Epithelial cell of esophagus (primary cell): ENCODE measurements around the gene ATP5F1E.

ENCODE experiments used
- DNase-seq: peaks from one replicate; pipeline ENCODE4 v3.0.0; 2010; ENCODE audit warnings: low read depth
- H3K4me3 ChIP-seq: 2 replicates; pipeline ENCODE4 v1.5.1; 2011; ENCODE audit warnings: mild to moderate bottlenecking, low read length, control low read depth
- CTCF ChIP-seq: IDR thresholded peaks from 2 replicates; pipeline ENCODE4 v1.5.1; 2011; ENCODE audit warnings: low read depth, mild to moderate bottlenecking, low read length, control low read depth, inconsistent platforms; ENCODE audit not compliant: insufficient read depth; ENCODE audit errors: missing control alignments

Gene ATP5F1E

GRCh38 chr20:59010995-59011873 is 20.9 kb downstream of the ATP5F1E start:
- DNase-seq: peak; percentile 78
- no peak overlapping the region for H3K4me3 ChIP-seq
- TF ChIP-seq CTCF: peak; percentile 5

- peak; percentile 59 for DNase-seq
- peak; percentile 3 for TF ChIP-seq CTCF
- H3K4me3 ChIP-seq: no peak overlapping the region
Measured at GRCh38 chr20:59010321-59010994, 21.7 kb downstream of the ATP5F1E start.

GRCh38 chr20:59008715-59009336 is 23.3 kb downstream of the ATP5F1E start:
- no peak for DNase-seq
- TF ChIP-seq CTCF: no peak
- H3K4me3 ChIP-seq: no peak overlapping the region

GRCh38 chr20:59007665-59008511 is 24.2 kb downstream of the ATP5F1E start:
- no peak overlapping the region for H3K4me3 ChIP-seq
- no peak for DNase-seq

GRCh38 chr20:59006864-59007664 is 25.1 kb downstream of the ATP5F1E start, which contains the start of gene CTSZ:
TSS of gene CTSZ (minus strand) at chr20:59007254. CDS start at chr20:59007128, 126 bp downstream.
- H3K4me3 ChIP-seq: peak within 1 kb of the TSS; percentile 53
- DNase-seq: peak; percentile 39
- TF ChIP-seq CTCF: no peak

More at GRCh38 chr20:59007665-59008511, 24.2 kb downstream of the ATP5F1E start:
- TF ChIP-seq CTCF: no peak
